ENCODE data around the gene MARCHF10. TPM values are rescaled to one million over a fixed set of nuclear protein-coding genes. Genes with fewer than 3 reads are reported as not detected.

Gene MARCHF10
- total and polyA plus RNA-seq, 2 of the 13 experiments (the other 11 are each of a cell fraction or from before 2014, with no cell fraction given) = not detected

- CTCF ChIA-PET (ENCODE audit: low intra/inter-chr PET ratio, low total read pairs) = no interaction called here
- H3K9me3 ChIP-seq (ENCODE audit: low read length) = no peaks in the 10 kb centered on the region
- H3K4me1 ChIP-seq (ENCODE audit: insufficient read depth, low read length) = no peaks in the 10 kb centered on the region
- BruUV-seq (replicated peaks) = no TSS peak
- H3K36me3 ChIP-seq (replicated peaks in 1 of 2; ENCODE audit: control insufficient read depth in 1 of 2, insufficient read depth in 2 of 2, low read length in 2 of 2) = no peaks in the 10 kb centered on the region
- 72% methylated on average over 18 of the region's 18 CpGs for WGBS (ENCODE audit: low lambda C conversion rate)
- intact Hi-C loops (cut with micrococcal nuclease; ENCODE audit: unreplicated experiment) = no loop called here
- peaks cover 4 to 64% of the 10 kb centered on the region in 2 experiments for H3K27me3 ChIP-seq (ENCODE audit: control insufficient read depth in 1 of 2, insufficient read depth in 2 of 2, low read length in 2 of 2)
- H4K20me1 ChIP-seq (ENCODE audit: insufficient read depth, low read length) = no peaks in the 10 kb centered on the region
- H3K79me2 ChIP-seq (ENCODE audit: insufficient read depth, low read length) = no peaks in the 10 kb centered on the region
- ATAC-seq (no peak), DNase-seq (ENCODE audit: low spot score) (no peak), FAIRE-seq (no peak)
- no peak overlapping the region for H3K4me2 ChIP-seq (ENCODE audit: low read depth, low read length)
- no peak overlapping the region for H3K9ac ChIP-seq (ENCODE audit: insufficient read depth, low read depth, low read length)
- no peak overlapping the region for H3K27ac ChIP-seq (ENCODE audit: extremely low read length, insufficient read depth, low read length)
- in situ Hi-C loops (cut with HindIII; ENCODE audit: extremely low pct_ligation_motif_present, low pct_unique_long_range_greater_than_20kb) = no loop called here
- H2AFZ ChIP-seq (ENCODE audit: low read length) = no peak overlapping the region
- no peak overlapping the region for H3K4me3 ChIP-seq (replicated peaks in 1 of 3; ENCODE audit: insufficient read depth in 1 of 3, low read depth in 2 of 3, low read length in 3 of 3)
- POLR2A ChIA-PET = no interaction called here
- TF ChIP-seq TFAP4 (IDR thresholded peaks at IDR 0.05; ENCODE audit: borderline replicate concordance, low read depth) (no peak), HMGXB3 (CRISPR knock-in tag; IDR thresholded peaks at IDR 0.05; ENCODE audit: borderline replicate concordance) (no peak), ZNF546 (CRISPR knock-in tag; conservative IDR thresholded peaks at IDR 0.05) (no peak), POGZ (CRISPR knock-in tag; IDR thresholded peaks at IDR 0.05) (no peak), EP300 (IDR thresholded peaks at IDR 0.05; ENCODE audit: low read depth in 2 of 2, low read length in 2 of 2) (no peak), EP300 (CRISPR knock-in tag; IDR thresholded peaks at IDR 0.05; ENCODE audit: borderline replicate concordance) (no peak), FOXJ3 (CRISPR knock-in tag; IDR thresholded peaks at IDR 0.05; ENCODE audit: borderline replicate concordance) (no peak), ZNF431 (CRISPR knock-in tag; IDR thresholded peaks at IDR 0.05; ENCODE audit: borderline replicate concordance, low read depth) (no peak), ZNF451 (CRISPR knock-in tag; IDR thresholded peaks at IDR 0.05) (no peak), ZNF768 (CRISPR knock-in tag; IDR thresholded peaks at IDR 0.05) (no peak), TSC22D2 (CRISPR knock-in tag; IDR thresholded peaks at IDR 0.05; ENCODE audit: borderline replicate concordance) (no peak)
- TF ChIP-seq, protein P1, sequence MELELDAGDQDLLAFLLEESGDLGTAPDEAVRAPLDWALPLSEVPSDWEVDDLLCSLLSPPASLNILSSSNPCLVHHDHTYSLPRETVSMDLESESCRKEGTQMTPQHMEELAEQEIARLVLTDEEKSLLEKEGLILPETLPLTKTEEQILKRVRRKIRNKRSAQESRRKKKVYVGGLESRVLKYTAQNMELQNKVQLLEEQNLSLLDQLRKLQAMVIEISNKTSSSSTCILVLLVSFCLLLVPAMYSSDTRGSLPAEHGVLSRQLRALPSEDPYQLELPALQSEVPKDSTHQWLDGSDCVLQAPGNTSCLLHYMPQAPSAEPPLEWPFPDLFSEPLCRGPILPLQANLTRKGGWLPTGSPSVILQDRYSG (CRISPR knock-in tag; IDR thresholded peaks at IDR 0.05) = no peak
- TF ChIP-seq, protein P2, sequence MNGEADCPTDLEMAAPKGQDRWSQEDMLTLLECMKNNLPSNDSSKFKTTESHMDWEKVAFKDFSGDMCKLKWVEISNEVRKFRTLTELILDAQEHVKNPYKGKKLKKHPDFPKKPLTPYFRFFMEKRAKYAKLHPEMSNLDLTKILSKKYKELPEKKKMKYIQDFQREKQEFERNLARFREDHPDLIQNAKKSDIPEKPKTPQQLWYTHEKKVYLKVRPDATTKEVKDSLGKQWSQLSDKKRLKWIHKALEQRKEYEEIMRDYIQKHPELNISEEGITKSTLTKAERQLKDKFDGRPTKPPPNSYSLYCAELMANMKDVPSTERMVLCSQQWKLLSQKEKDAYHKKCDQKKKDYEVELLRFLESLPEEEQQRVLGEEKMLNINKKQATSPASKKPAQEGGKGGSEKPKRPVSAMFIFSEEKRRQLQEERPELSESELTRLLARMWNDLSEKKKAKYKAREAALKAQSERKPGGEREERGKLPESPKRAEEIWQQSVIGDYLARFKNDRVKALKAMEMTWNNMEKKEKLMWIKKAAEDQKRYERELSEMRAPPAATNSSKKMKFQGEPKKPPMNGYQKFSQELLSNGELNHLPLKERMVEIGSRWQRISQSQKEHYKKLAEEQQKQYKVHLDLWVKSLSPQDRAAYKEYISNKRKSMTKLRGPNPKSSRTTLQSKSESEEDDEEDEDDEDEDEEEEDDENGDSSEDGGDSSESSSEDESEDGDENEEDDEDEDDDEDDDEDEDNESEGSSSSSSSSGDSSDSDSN (CRISPR knock-in tag; IDR thresholded peaks at IDR 0.05) = no peak
- TF ChIP-seq, protein P3, sequence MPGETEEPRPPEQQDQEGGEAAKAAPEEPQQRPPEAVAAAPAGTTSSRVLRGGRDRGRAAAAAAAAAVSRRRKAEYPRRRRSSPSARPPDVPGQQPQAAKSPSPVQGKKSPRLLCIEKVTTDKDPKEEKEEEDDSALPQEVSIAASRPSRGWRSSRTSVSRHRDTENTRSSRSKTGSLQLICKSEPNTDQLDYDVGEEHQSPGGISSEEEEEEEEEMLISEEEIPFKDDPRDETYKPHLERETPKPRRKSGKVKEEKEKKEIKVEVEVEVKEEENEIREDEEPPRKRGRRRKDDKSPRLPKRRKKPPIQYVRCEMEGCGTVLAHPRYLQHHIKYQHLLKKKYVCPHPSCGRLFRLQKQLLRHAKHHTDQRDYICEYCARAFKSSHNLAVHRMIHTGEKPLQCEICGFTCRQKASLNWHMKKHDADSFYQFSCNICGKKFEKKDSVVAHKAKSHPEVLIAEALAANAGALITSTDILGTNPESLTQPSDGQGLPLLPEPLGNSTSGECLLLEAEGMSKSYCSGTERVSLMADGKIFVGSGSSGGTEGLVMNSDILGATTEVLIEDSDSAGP (CRISPR knock-in tag; IDR thresholded peaks at IDR 0.05; ENCODE audit: borderline replicate concordance) = no peak
Observed at GRCh38 chr17:62715882-62716390, 92.2 kb downstream of the MARCHF10 start.
